ENCODE results near the gene ALX1. TPM values are rescaled to one million over a fixed set of nuclear protein-coding genes. Genes with fewer than 3 reads are reported as not detected.

Gene ALX1
- total RNA-seq, 1 experiment from 2014 or later: not detected

GRCh38 chr12:85283560-85283959 is 3.5 kb downstream of the ALX1 start:
- no peaks in the 10 kb centered on the region for H3K36me3 ChIP-seq (ENCODE audit: low read depth, low read length)
- H3K27ac ChIP-seq (ENCODE audit: low read length): no peak overlapping the region
- no TSS peak for BruUV-seq (replicated peaks)
- no peak overlapping the region for H3K4me3 ChIP-seq (ENCODE audit: low read length)
- H3K9ac ChIP-seq (ENCODE audit: low read length): no peak overlapping the region
- no peaks in the 10 kb centered on the region for H3K9me3 ChIP-seq (ENCODE audit: low read length)
- ChIA-PET POLR2A (ENCODE audit: unreplicated experiment) (no interaction called here), CTCF (no interaction called here)
- intact Hi-C loops (cut with micrococcal nuclease): no loop called here
- no peak overlapping the region for H3K4me2 ChIP-seq (ENCODE audit: low read length)
- no peaks in the 10 kb centered on the region for H3K9me2 ChIP-seq (replicated peaks; ENCODE audit: low read length)
- H3K27me3 ChIP-seq (ENCODE audit: low read length): 0 out of 2 replicates have a peak, but pooled peaks cover 2% of the 10 kb centered on the region
- no peak overlapping the region for H2AFZ ChIP-seq (ENCODE audit: low read length)
- no peak for DNase-seq
- H3K79me2 ChIP-seq (ENCODE audit: low read length): no peaks in the 10 kb centered on the region
- no peaks in the 10 kb centered on the region for H4K20me1 ChIP-seq (ENCODE audit: low read length)
- H3F3A ChIP-seq (ENCODE audit: low read length, unreplicated experiment): no peaks in the 10 kb centered on the region
- TF ChIP-seq EZH2 (IDR thresholded peaks at IDR 0.05; ENCODE audit: low read length, unreplicated experiment): no peak
- no peak for TF ChIP-seq EZH2phosphoT487 (IDR thresholded peaks at IDR 0.05; ENCODE audit: borderline replicate concordance, low read length)
- TF ChIP-seq CTCF (conservative IDR thresholded peaks at IDR 0.05; ENCODE audit: low read depth, low read length): no peak
- no peaks in the 10 kb centered on the region for H3K4me1 ChIP-seq (ENCODE audit: insufficient read depth, low read length)
- no peak for ATAC-seq

GRCh38 chr12:85296362-85296761 is 16.3 kb downstream of the ALX1 start:
- no TSS peak for BruUV-seq (replicated peaks)

More at GRCh38 chr12:85296362-85296761, 16.3 kb downstream of the ALX1 start:
- Histone ChIP-seq H3K36me3 (ENCODE audit: low read depth, low read length) (no peaks in the 10 kb centered on the region), H3K4me3 (ENCODE audit: low read length) (no peak overlapping the region), H4K20me1 (ENCODE audit: low read length) (no peaks in the 10 kb centered on the region), H3K27ac (ENCODE audit: low read length) (no peak overlapping the region), H3F3A (ENCODE audit: low read length, unreplicated experiment) (no peaks in the 10 kb centered on the region), H3K9me3 (ENCODE audit: low read length) (no peaks in the 10 kb centered on the region), H2AFZ (ENCODE audit: low read length) (no peak overlapping the region), H3K9ac (ENCODE audit: low read length) (no peak overlapping the region), H3K27me3 (ENCODE audit: low read length) (peaks cover 15% of the 10 kb centered on the region; the same call in 1 of the 2 replicates), H3K79me2 (ENCODE audit: low read length) (no peaks in the 10 kb centered on the region), H3K4me1 (ENCODE audit: insufficient read depth, low read length) (no peaks in the 10 kb centered on the region), H3K9me2 (replicated peaks; ENCODE audit: low read length) (no peaks in the 10 kb centered on the region), H3K4me2 (ENCODE audit: low read length) (no peak overlapping the region)
- ChIA-PET POLR2A (ENCODE audit: unreplicated experiment) (no interaction called here), CTCF (no interaction called here)
- intact Hi-C loops (cut with micrococcal nuclease): no loop called here
- ATAC-seq: no peak
- no peak for DNase-seq
- TF ChIP-seq CTCF (conservative IDR thresholded peaks at IDR 0.05; ENCODE audit: low read depth, low read length): no peak
- no peak for TF ChIP-seq EZH2 (IDR thresholded peaks at IDR 0.05; ENCODE audit: low read length, unreplicated experiment)
- TF ChIP-seq EZH2phosphoT487 (IDR thresholded peaks at IDR 0.05; ENCODE audit: borderline replicate concordance, low read length): no peak
